HG03280 (cell line): ENCODE measurements around the gene PON1.

Source experiments
- ATAC-seq: cut with Tn5 transposase; IDR thresholded peaks from one replicate; pipeline ENCODE4 v1.9.1; 2021; ENCODE audit warnings: mild to moderate bottlenecking, moderate library complexity; ENCODE audit not compliant: unreplicated experiment

Gene PON1

DNA sequence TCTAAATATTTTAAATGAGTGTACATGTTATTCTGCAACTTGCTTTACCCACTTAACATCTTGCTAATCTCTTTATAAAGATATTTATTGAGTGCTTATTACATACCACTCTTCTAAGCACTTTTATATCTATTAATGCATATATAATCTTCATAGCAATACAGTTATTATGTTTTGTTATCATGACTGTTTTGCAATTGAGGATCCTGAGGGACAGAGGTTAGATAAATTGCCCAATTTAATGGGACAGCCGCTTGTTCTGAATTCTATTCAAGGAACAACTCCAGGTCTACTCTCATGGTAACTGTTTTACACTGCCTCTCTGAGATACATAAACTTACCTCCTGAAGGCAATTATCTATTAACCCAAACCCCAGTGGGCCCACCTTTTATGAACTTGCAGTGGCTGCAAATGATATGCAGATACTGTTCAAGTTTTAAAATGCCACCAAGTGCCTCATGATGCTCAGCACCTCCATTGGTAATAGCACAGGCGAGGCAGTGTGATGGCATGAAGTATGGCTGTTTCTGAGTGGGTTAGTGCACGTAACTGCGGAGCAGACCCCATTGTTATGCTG is 60.5 kb downstream of the PON1 start:
- no peak for ATAC-seq

GRCh38 chr7:95262875-95263274 is 61.5 kb downstream of the PON1 start:
- no peak for ATAC-seq

GRCh38 chr7:95261895-95262415 is 62.4 kb downstream of the PON1 start:
- ATAC-seq: no peak

GRCh38 chr7:95255691-95256090 is 68.6 kb downstream of the PON1 start:
- no peak for ATAC-seq

DNA sequence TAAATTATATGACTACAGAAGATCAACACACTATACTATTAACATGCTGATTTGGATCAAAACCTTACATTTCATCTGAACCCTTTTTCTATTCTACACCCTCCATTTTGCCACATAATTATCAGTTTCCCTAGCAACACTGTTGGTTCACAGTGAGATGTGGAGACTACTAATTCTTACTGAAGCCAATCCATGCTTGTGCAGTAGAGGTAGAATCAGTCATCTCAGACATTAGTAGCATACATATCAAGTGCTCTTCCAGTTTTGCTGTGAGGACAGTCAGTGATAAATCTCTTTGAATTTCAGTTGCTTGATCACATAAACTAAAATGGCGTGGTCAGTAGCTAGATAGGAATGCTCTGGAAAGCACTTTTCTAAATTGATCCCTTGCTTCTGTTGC is 70.3 kb downstream of the PON1 start:
- ATAC-seq: no peak

GRCh38 chr7:95251966-95252365 is 72.4 kb downstream of the PON1 start:
- ATAC-seq: no peak

GRCh38 chr7:95250571-95250970 is 73.8 kb downstream of the PON1 start:
- ATAC-seq: no peak
